GM18499 (cell line): ENCODE results near the gene CERS6.
A peak's percentile ranks its signal among the peaks of the same experiment; 100 is the strongest.

Experiments used
- ATAC-seq: cut with Tn5 transposase; IDR thresholded peaks from one replicate; pipeline ENCODE4 v1.9.1; 2021; ENCODE audit warnings: moderate number of reproducible peaks; ENCODE audit not compliant: insufficient read depth, unreplicated experiment

Gene CERS6

DNA sequence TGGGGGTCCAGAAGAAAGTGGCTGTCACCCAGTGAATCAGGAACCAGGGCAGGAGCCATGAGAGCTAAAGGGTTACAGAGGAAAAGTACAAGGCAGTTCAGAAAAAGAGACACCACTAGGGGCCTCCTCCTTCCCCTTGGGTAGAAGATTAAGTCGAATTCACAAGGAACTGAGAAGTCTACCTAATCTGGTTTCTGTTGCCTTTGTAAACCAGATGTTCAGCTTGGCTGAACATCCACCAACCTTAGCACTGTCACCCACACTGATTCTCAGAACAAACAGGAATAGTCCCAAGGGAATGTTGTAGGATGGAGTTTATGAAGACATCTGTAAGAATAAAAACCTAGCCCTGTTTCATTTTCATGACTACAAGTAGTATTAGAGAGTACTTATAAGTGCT, 256.0 kb downstream of the CERS6 start:
- peak; percentile 98 for ATAC-seq

DNA sequence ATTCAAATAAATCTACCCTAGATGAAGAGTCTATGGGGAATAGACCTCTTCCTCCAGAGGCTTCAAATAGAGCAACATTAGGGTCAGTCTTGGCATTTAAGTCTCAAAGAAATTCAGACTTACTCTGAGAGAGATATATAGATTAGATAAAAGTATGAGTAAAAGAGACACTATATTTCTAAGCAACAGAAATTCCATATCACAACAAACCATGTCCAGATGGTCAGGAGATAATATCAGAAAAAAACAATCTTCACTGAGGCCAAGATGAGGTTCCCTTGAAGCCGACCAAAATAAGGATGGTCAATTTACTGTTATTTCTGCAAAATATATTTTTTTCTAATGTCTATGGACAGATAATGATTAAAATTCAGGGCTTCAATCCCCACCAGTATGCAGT, 257.3 kb downstream of the CERS6 start:
- ATAC-seq: no peak

GRCh38 chr2:168715849-168716248, 259.8 kb downstream of the CERS6 start:
- no peak for ATAC-seq

DNA sequence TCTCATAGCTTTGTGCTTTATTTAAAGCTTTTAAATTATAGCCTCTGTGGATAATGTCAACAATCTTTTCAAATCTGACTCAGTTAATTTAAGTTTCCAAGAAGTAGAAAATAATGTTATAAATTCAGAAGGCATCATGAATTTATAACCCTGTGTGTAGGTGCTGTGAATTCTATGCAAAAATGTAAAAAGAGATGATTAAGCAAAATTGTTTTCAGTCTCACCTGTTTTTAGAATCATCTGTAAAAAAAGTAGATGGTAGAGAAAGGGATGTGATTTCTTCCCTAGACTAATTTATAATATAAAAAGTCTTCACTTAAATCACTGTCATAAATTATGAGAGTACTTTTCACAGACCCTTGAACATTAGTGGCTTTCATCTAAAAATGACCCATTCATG, 260.8 kb downstream of the CERS6 start:
- no peak for ATAC-seq

DNA sequence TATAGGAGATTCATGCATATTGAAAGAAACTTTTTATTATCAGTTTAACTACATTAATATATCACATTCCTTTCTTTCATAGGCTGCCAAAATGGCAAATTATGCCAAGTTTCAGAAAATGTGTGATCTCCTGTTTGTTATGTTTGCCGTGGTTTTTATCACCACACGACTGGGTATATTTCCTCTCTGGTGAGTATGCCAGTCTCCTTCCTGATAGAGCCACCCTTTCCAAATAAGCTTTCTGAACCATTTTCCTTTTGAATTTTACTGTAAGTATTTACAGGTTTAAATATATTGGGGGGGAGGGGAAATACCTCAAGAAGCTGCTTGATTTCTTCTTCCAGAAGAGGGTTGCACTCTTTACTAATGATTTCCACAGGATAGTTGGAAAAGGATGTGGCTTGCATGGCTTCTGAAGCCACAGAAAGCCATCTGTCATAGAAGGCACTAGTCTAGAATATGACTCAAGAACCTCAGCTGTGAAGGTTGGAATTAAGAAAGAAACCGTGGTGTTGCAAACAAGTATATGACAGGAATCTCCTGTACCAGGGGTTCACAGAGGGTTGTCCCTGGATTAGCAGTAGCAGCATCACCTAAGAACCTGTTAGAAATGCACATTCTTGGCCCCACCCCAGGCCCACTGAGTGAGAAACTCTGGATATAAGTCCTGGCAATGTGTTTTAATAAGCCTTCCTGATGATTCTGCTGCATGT, 261.9 kb downstream of the CERS6 start:
- no peak for ATAC-seq

- ATAC-seq: no peak
Measured at GRCh38 chr2:168718622-168719021, 262.6 kb downstream of the CERS6 start.

GRCh38 chr2:168719446-168719845, 263.4 kb downstream of the CERS6 start:
- no peak for ATAC-seq

DNA sequence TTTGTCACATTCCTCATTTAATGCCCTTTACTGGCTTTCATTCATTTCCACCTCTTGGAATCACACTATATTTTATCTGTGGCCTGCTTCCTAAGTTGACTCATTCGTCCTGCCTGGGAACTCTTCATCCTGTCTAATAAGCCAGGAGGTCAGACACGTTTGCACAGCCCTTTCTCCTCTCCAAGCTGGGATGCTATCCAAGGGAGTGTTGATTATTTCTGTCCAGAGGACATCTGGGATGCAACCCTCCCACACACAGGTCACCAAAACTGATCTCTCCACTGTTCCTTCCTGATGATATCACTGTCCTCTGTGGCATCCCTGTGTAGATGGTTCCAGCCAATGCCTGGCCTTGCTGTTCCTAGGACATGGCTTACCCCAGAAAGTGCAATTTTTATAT, 266.5 kb downstream of the CERS6 start:
- no peak for ATAC-seq

DNA sequence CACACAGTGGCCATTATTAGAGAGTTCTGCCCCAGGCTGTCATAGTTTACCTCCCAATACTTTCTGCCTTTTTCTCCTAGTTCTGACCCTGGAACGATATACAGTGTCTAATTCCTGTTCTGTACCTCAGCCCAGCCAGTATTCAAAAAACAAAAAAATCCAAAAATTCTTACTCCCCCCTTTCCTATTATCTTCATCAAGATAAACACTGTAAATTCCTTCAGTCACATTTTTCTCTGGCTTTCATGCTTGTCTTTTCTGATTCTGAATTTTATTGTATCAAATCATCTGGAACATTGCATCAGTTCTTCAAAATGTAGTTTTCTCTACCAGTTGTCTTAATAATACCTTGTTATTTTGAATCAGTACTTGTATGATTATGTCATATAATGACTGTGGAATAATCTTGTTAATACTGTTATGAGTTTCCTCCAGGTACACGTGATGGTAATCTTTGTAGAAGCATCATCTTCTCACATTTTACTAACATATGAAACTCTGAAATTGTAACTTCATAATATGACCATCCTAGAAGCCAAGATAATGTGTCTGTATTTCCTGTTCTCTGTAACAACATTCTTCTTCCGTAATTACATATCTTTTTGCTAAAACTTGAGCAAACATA, 267.3 kb downstream of the CERS6 start:
- no peak for ATAC-seq

DNA sequence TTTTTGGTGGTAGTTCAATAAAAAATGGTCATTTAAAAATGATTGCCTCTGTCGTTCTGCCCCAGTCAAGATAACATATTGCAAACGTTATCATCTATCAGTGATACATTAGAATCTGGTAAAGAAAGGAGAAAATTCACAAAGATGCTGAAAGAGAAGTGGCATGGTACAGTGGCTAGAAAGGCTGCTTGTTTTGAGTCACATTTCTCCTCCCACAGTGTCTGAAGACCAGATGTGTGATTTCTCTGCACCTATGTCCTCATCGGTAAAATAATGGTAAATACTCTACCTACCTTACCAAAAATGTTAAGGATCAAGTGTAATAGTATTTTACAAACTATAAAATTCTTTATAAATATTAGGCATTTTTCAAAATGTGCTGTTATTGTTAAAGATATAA, 270.3 kb downstream of the CERS6 start:
- no peak for ATAC-seq

GRCh38 chr2:168727904-168728470, 271.9 kb downstream of the CERS6 start:
- ATAC-seq: no peak

DNA sequence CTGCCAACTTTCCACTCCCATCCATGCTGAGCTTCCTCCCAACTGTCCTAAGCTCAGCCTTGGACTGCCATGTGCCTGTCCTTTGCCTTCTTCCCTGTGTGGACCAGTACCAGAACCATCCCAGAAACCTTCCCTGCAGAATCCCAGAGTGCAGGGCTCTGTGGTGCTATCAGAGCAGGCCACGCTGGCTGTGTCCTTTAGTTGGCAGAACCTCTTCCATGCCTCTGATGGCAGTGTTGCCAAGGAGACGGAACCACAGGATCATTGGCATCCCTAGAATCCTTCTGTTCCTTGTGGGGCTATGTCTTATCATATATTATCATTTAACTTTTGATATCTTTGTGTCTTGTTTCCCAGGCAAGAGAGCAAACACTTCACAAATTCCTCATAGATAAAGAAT, 273.4 kb downstream of the CERS6 start:
- ATAC-seq: no peak

- no peak for ATAC-seq
Measured at GRCh38 chr2:168730344-168730743, 274.3 kb downstream of the CERS6 start.

DNA sequence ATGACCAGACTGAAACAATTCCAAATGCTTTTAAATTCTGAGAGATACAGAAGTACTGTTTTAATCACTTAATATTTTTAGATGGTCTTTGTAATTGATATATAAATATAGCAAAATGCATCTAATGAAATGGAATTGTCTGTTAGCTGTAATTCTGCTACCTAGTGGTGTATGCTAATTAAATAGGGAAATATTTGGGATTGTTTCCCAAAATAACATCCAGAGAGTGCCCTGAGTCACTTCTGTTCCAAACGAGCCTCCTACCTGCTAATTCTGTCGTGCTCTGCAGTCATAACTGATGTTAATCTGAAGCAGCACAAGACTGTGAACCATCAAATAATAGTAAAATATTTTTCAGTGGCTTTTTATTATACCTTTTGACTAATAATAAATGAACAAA, 274.9 kb downstream of the CERS6 start:
- no peak for ATAC-seq

DNA sequence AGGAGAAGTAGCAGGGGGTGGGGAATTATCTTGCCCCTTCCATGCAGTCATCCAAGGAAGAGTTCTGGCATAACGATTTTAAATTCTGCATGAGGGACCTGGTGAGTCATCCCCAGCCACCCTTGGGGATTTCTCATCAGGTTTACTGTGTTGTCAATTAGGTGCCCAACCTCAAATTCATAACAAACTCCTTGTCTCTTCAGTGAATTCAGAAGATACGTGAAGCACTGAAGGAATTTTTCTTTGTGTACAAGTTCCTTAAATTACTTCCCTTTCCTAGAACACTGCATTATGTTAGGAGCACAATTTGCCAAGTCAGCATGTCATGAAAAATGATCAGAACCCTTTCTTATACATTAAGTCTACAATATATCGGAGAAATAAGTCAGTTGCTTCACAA, 275.5 kb downstream of the CERS6 start:
- no peak for ATAC-seq

DNA sequence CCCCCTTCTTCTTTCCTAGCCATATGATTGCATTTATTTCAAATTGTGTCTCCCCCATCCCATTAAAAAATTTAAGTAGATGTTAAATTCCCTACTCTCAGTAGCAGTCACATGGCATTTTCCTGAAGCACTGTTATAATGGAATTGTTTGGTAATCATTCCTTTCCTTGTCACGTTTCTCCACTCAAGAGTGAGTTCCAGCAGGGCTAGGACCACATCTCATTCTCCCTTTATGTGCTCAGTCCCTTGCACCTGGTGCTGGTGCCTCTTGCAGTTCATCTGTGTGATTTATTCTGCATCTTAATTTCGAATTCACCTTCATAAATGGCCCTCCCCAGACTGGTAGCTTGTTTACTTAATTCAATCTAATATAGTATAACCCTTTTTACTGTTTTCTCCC, 276.0 kb downstream of the CERS6 start:
- no peak for ATAC-seq

DNA sequence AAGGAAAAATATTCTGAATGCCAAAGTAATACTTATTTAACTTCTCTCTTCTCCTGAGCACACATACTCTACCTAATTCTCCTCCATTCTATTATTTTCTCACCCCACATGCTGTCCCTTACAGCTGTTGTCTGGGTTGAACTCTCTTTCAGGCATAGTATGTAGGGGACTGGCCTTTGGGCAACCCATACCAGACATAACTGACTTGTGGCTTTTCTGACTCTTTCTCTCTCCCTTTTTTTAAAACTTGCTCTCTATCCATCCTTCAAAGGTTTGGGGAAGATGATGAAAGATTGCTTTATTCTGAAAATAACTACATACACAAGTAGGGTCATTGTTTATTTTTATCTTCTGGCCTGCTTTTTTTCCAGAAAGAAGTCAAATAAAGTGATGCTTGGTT, 276.4 kb downstream of the CERS6 start:
- ATAC-seq: no peak

- no peak for ATAC-seq
Measured at GRCh38 chr2:168734199-168734760, 278.2 kb downstream of the CERS6 start.

DNA sequence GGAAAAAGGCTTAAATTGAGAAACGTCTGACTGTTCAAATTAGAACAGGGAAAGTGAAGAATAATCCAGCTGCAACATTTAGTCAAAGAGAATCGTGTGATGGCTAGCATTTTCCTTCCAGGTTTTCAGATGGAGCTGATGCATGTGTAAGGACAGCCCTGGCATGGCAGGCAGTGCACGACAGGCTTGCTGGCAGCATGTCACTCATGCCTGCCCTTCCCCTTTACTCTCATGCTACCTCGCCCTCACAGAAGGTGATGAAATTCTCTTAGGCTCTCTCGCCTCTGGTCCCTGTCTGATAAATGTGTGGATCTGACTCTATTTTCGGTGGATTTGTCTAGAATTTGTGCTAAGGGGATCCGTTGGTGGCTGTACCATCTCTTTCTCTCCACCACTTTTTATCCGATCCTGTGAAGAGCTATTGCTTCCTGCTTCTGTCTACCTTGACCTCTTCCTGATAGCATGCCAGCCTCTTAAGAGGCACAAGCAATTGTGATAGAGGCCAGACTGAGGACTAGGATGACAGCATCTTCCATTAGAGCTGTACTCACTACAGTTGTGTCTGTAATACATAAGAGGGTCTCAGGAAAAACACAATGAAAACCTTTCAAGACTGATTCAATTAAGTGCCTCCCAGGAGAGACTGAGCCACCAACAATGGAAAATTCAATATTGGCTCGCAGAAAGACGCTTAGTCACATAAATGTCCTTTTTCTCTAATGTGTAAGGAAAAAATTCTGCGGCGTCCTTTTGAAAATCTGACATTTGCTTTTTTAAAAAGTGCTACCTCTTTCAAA, 280.8 kb downstream of the CERS6 start:
- ATAC-seq: no peak

DNA sequence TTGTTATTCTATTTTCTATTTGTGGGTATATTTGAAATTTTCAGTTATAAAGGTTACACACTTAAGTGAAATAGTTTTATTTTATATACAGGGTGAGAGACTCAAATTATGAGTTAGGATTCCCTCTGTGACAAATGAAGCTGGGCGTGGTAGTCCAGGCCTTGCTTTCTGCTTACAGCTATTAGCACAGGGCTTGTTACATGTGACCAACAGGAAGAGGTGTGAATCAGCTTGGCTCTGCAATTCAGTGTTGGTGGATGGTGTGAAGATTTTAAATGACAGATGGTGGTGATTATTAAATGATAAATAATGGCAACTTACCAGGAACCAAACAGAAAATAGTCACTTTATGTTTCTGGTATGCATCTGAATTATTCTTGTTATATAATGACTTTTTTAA, 282.0 kb downstream of the CERS6 start:
- ATAC-seq: no peak

DNA sequence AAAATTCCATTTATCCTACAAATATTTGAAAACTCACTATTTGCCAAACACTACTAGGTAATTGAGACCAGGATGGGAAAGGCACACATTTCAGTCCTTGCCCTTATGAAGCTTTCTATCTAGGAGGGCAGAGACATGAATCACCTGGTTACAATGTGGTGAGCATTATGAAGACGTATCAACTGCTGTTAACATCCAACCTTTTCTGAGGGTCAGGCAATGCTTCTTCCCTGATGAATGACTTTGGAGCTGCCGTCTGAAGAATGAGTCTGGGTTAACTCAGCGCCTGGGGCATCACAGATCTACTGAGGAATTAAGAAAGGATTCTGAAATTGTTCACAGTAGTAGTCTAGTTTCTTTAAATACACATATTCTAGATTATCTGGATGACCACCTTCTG, 284.3 kb downstream of the CERS6 start:
- ATAC-seq: no peak
